Left lobe of liver (tissue), 2 donors: ENCODE data around the gene SPINT2. TPM values are rescaled to one million over a fixed set of nuclear protein-coding genes. Genes with fewer than 3 reads are reported as not detected.
A peak's percentile ranks its signal among the peaks of the same experiment; 100 is the strongest.
"Not testable (repeated sequence)": the region's sequence is repeated elsewhere in the genome, so short reads cannot be mapped to it uniquely, and the experiment has no call there.

ENCODE experiments used
- ATAC-seq: fragments of 200-7000 bp; cut with Tn5 transposase; one replicate; pipeline ENCODE4 v1.9.1; 2020; ENCODE audit warnings: mild to moderate bottlenecking, moderate library complexity
- DNase-seq: peaks from one replicate; pipeline ENCODE4 v3.0.0-alpha.2; 2020; ENCODE audit warnings: low spot score
- total RNA-seq: library from RNA; stranded (reverse); gene quantifications from one replicate; pipeline ENCODE4 v1.2.1, GENCODE V29; 2021
- donor health status: DM: no; HTN: no; CAD: no; lungs with moderate emphysema.
- donor health status: DM: no; HTN: yes; CAD: no.

SPINT2 gene
- total RNA-seq = 7.3 TPM

GRCh38 chr19:38264486-38265212 is at the start of gene SPINT2:
Gene SPINT2 (plus strand): TSS chr19:38264573. CDS start chr19:38264893, 320 bp downstream.
- ATAC-seq (no peak), DNase-seq (no peak)

DNA sequence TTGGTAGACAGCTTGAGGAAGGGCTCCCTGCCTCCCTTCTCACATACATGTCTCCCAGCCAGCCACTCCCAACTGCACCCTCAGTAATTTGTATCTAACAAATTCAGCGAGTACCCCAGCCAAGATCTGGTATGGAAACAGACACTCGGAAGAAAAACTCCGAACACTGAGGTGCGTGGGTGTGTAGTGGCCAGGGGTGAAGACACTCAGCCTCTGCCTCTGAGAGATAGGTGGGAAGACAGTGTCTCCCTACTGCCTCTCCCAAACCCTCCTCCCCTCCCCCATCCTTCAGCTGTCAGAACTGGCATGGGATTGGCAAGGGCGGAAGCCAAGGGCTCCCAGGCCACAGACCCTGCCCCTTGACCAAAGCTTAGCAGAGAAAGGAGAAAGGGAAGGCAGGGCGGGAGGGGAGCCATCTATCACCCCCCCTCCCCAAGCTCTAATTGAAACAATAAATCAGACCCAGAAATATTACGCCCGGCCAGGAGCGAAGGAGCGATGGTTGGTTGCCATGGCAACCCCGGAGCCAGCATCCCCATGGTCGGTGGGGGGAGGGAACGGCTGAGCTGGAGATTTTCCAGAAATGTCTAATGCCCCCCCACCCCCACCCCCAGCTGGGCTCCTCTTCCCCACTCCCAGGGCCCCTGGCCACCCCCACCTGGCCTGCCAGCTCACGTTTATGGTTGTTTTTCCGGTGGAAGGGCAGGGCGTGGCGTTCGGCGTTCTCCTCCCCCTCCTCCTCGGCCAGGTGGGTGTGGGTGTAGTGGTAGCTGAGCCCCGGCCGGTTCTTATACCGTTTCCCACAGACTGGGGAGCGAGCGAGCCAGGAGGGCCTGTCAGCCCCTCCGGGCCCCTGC is 47.4 kb upstream of the SPINT2 start:
- DNase-seq = no peak
- ATAC-seq = no peak

DNA sequence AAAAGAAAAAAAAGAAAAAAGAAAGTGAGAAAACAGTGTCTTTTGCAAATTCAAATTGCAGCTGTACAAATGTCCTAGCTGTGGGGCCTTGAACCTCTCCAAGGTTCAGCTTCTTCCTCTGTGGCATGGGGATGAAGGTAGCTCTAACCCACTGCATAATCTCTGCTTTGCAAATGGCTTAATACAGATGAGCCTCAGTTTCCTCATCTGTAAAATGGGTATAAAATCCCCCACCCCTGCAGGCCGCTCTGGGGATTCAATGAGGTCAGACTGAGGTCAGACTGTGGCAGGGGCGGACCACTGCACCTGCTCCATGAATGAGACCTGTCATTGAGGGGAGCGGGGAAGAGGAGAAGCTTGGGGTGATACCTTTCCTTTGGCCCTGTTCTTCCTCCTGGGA is 46.2 kb upstream of the SPINT2 start:
- no peak for DNase-seq
- ATAC-seq = no peak

DNA sequence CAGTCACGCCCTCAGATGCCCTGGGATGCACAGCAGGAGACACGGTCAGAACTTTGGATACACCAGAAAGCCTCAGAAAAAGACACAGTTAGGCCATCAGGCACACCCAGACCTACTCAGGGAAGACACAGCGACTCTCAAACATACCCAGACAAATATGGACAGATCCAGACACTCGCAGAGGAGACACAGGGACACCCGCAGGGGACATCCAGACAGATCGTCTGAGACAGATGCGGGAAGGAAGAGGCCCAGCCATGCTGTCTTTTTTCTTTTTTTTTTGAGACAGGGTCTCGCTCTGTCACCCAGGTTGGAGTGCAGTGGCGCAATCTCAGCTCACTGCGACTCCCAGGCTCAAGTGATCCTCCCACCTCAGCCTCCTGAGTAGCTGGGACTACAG is 45.2 kb upstream of the SPINT2 start:
- DNase-seq (no peak), ATAC-seq (no peak)

DNA sequence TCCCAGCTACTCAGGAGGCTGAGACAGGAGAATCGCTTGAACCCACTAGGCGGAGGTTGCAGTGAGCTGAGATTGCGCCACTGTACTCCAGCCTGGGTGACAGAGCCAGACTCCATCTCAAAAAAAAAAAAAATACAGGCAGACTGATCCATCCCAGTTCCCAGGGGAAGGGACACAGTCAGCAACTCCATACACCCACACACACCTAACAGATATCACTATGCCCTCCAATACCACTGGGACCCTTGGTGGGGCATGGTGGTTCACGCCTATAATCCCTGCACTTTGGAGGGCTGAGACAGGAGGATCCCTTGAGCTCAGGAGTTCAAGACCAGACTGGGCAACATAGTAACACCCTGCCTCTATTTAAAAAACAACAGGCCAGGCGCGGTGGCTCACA is 43.0 kb upstream of the SPINT2 start:
- ATAC-seq (no peak), DNase-seq (no peak)

- DNase-seq (no peak), ATAC-seq (no peak)
Observed at GRCh38 chr19:38221919-38222830, 42.2 kb upstream of the SPINT2 start.

- DNase-seq (no peak), ATAC-seq (no peak)
Observed at GRCh38 chr19:38223119-38223523, 41.3 kb upstream of the SPINT2 start.

DNA sequence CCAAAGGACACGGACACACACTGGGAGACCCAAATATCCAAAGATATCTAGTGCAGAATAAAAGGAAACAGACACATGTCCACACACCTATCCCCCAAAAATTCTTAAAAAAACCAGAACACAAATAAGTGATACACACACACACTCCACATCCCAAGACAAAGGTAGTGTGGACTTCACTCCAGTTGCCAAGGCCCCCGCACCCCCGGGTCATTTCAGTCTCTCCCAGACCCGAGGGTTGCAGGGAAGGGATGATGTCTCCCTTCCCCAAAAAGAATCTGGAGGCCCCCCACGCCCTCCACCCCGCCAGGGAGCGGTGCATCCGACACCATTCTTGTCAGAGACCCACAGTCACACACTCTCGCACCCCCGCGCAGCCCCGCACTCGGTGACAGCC is 40.8 kb upstream of the SPINT2 start:
- DNase-seq = no peak
- no peak for ATAC-seq

DNA sequence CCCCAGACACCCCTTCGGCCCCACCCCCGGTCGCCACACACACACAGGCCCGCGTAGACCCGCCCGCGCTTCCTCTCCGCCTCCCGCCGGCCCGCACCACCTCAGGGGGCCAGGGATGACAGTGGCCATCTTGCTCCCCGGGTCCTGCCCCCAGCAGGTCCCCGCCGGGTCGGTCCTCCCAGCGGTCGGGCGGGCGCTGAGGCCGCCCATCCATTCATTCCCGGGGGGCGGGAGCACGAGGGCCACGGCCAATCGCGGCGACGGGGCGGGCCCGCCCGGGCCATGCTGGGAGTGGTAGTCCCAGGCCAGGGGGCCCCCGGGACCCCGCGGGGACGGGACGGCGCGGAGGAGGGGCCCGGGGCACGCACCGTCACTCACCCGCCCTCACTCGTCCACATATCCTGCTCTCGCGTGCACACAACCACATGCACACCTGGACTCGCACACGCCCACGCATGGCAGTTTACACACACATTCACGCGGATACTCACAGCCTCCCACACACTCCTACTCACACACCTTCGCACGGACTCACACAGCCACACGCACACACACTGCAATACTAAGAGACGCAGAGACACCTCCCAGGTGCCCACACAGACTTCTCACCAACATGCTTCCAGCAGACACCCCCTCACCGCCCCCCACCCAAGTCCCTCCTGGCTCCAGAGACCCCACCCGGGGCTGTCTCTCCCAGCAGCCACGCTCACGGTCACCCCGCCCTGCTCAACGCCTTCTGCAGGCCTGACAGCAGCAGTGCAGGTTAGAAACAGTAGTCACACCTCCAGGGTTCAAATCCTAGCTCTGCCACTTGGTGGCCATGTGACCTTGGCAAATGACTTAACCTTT is 40.1 kb upstream of the SPINT2 start, which contains the start of gene DPF1:
DPF1 (minus strand) TSS at position 209 of the 849 bp plus-strand sequence; CDS start at position 129, 80 bp downstream.
- DNase-seq (no peak), ATAC-seq (peak; percentile 44)

DNA sequence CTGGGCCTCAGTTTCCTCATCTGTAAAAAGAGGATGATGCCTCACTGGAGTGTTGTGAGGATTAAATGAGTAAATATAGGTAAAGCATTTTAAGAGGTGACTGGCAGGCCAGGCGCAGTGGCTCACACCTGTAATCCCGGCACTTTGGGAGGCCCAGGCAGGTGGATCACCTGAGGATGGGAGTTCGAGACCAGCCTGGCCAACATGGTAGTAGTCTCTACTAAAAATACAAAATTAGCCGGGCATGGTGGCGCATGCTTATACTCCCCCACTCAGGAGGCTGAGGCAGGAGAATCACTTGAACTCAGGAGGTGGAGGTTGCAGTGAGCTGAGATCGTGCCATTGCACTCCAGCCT is 39.5 kb upstream of the SPINT2 start:
- DNase-seq, ATAC-seq: not testable (repeated sequence)

- ATAC-seq = no peak
Observed at GRCh38 chr19:38227287-38228004, 36.9 kb upstream of the SPINT2 start.

DNA sequence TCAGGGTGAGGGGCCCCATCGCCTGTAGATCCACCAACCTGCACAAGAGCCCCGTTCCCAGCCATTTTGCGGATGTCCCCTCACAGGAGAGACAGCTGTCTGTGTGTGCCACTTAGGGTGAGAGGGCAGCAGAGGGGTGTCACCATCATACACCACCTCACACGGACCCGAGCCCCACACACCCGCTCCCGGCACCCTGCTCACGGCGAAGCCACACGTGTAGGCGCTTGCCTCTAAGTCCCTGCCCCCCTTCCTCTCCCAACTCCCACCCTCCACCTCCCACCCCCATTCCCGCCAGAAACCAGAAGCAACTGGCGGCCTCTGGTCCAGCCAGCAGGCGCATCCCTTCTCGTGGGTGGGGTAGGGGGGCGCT is 36.4 kb upstream of the SPINT2 start:
- no peak for ATAC-seq
- DNase-seq = no peak

More at GRCh38 chr19:38227287-38228004, 36.9 kb upstream of the SPINT2 start:
- DNase-seq = no peak

DNA sequence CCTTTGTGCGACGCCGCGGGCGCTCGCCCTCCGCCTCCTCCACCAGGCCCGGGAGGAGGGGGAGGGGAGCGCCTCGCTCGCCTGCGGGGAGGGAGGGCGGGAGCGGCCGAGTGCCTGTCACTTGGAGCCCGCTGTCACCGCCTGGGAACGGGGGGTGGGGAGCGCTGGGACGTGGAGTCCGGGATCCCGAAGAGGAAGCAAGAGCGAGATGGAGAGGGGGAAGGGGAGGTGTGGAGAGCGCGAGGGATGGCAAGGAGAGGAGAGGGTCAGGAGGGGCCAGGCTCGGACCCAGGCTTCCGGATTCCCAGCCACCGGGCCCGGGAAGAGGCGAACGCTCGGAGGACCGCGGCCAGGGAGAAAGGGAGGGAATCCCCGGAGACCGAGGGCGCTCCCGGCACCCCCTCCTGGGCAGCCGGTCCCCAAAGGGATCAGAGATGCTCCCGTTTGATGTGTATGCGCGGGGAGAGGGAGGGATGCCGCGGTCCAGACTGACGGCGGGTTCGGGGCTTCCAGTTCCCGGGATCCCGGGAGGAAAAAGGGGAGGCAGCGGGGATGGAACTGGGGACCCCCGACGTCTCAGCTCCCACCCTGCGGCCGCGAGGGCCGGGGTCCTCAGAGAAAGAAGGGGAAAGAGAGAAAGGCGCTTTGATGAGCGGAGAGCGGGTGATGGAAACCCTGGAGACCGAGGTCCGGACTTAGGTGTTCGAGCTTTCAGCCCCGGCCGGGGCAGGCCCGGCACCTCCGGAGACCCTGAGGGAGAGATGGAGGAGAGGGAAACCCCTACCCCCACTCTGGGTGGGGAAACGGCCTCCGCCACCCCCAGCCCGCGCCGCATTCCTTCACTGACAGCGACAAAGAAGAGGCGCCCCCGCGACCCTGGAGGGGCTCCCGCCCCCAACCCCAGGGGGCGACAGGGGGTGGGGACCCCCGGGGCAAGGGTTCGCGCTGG is 35.6 kb upstream of the SPINT2 start:
- ATAC-seq = no peak
- DNase-seq = no peak

GRCh38 chr19:38229585-38230073 is 34.7 kb upstream of the SPINT2 start:
- no peak for DNase-seq

DNA sequence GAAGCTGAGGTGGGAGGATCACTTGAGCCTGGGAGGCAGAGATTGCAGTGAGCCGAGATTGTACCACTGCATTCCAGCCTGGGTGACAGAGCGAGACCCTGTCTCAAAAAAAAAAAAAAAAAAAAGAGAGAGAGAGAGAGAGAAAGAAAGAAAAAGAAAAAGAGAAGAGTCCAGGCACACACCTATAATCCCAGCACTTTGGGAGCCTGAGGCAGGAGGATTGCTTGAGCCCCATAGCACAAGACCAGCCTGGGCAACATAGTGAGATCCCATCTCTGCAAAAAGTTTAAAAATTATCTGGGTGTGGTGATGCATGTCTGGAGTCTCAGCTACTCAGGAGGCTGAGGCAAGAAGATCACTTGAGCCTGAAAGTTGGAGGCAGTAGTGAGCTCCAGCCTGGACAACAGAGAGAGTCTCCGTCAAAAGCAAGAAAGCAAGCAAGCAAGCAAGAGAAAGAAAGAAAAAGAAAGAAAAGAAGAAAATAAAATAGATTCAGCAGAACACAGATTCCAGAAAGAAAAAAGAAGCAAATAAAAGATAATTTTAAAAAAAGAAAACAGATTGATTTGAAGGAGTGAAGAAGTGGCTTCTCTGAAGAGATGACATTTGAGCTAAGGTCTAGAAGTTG is 33.8 kb upstream of the SPINT2 start:
- not testable (repeated sequence) for DNase-seq, ATAC-seq

More at GRCh38 chr19:38229585-38230073, 34.7 kb upstream of the SPINT2 start:
- peak; percentile 20 for ATAC-seq

DNA sequence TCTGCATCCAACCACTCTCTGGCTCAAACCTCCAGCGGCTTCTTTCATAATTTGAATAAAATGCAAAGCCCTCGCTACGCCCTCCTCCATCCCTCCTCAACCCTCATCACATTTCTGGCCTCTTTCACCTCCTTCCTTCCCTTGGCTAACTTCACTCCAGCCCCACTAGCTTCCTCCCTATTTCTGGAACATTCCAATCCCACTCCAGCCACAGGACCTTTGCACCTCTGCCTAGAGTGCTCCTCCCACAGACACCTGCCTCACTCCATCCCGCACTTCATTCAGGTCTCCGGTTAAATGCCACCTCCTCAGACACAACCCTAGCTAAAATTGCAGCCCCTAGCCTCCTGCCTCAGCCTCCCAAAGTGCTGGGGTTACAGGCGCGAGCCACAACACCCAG is 32.5 kb upstream of the SPINT2 start:
- DNase-seq (no peak), ATAC-seq (no peak)

- DNase-seq (peak; percentile 73), ATAC-seq (peak; percentile 95)
Observed at GRCh38 chr19:38233740-38234251, 30.6 kb upstream of the SPINT2 start.
